BJ (cell line): ENCODE results near the gene SIGLEC12. TPM values are rescaled to one million over a fixed set of nuclear protein-coding genes. Genes with fewer than 3 reads are reported as not detected.
"Not testable (repeated sequence)": the region's sequence is repeated elsewhere in the genome, so short reads cannot be mapped to it uniquely, and the experiment has no call there.

Experiments used
- CTCF ChIA-PET: fragments of 350-600 bp; formaldehyde crosslinking; extraction: SDS; loops from one replicate; lab custom pipeline; 2021; ENCODE audit warnings: antibody characterized with exemption, inconsistent platforms; lab: Yijun Ruan, JAX
- POLR2A ChIA-PET: fragments of 300-600 bp; sonication (Branson Sonifier 250); formaldehyde crosslinking; extraction: SDS; loops from one replicate; lab custom pipeline; 2021; ENCODE audit warnings: antibody characterized with exemption; lab: Charles Lee
- DNase-seq: peaks from one replicate; pipeline ENCODE4 v3.0.0-alpha.2; 2011; ENCODE audit warnings: low read depth
- H3K27me3 ChIP-seq: 2 replicates; pipeline ENCODE4 v1.6.0; 2011; ENCODE audit warnings: low read length; ENCODE audit not compliant: control insufficient read depth, insufficient read depth
- H3K36me3 ChIP-seq: 2 replicates; pipeline ENCODE4 v1.5.1; 2011; ENCODE audit warnings: low read length; ENCODE audit not compliant: control insufficient read depth, insufficient read depth
- H3K4me3 ChIP-seq: 2 replicates; pipeline ENCODE4 v1.5.1; 2011; ENCODE audit warnings: low read depth, mild to moderate bottlenecking, control low read depth, low read length
- polyA plus RNA-seq: library from polyadenylated mRNA; depleted of rRNA; stranded (reverse); fragments of >200 nt; gene quantifications from 2 replicates; pipeline ENCODE4 v1.2.3, GENCODE V29; 2011
- TF ChIP-seq, protein P1 (sequence below): IDR thresholded peaks from 2 replicates; pipeline ENCODE4 v1.5.1; 2011; ENCODE audit warnings: low read depth, mild to moderate bottlenecking, control low read depth, inconsistent platforms, low read length, moderate library complexity; ENCODE audit not compliant: insufficient read depth

Gene SIGLEC12
- polyA plus RNA-seq, 1 experiment, result not detected

DNA sequence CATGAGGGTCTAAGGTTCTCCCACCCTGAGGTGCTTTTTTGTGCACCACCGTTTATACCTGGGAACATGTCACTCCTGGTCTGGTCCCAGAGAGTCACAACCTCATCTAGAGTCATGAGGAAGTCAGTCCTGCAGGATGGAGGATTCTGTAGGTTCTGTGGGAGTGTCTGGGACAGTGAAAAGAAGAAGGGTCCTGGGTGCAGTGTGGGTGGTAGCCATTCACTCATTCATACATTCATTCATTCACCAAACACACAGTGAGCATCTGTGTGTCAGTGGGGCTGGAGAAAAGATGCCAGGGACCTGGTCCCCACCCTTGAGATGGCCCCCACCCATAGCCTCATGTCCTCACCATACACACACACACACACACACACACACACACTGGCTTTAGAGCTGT, 32.0 kb downstream of the SIGLEC12 start:
- H3K36me3 ChIP-seq, result no peaks in the 10 kb centered on the region
- no peak overlapping the region for H3K4me3 ChIP-seq
- TF ChIP-seq, protein P1, sequence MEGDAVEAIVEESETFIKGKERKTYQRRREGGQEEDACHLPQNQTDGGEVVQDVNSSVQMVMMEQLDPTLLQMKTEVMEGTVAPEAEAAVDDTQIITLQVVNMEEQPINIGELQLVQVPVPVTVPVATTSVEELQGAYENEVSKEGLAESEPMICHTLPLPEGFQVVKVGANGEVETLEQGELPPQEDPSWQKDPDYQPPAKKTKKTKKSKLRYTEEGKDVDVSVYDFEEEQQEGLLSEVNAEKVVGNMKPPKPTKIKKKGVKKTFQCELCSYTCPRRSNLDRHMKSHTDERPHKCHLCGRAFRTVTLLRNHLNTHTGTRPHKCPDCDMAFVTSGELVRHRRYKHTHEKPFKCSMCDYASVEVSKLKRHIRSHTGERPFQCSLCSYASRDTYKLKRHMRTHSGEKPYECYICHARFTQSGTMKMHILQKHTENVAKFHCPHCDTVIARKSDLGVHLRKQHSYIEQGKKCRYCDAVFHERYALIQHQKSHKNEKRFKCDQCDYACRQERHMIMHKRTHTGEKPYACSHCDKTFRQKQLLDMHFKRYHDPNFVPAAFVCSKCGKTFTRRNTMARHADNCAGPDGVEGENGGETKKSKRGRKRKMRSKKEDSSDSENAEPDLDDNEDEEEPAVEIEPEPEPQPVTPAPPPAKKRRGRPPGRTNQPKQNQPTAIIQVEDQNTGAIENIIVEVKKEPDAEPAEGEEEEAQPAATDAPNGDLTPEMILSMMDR, result no peak
- no peak for DNase-seq
- no peaks in the 10 kb centered on the region for H3K27me3 ChIP-seq
- CTCF ChIA-PET, result interaction anchor here (1.4 kb wide), 1 partner anchor 187 kb away, joined by 4 read pairs; no protein-coding TSS in a partner anchor
- POLR2A ChIA-PET, result no interaction called here

GRCh38 chr19:51469162-51469561, 32.4 kb downstream of the SIGLEC12 start:
- ChIA-PET POLR2A (no interaction called here), CTCF (interaction anchor here (0.8 to 1.4 kb wide), 2 partner anchors 14 to 188 kb away, joined by 3 to 4 read pairs; no protein-coding TSS in a partner anchor)
- Histone ChIP-seq H3K36me3 (no peaks in the 10 kb centered on the region), H3K27me3 (no peaks in the 10 kb centered on the region), H3K4me3 (no peak overlapping the region)
- TF ChIP-seq, protein P1, result no peak
- DNase-seq, result no peak

- H3K36me3 ChIP-seq, result no peaks in the 10 kb centered on the region
- H3K4me3 ChIP-seq, result no peak overlapping the region
- no peaks in the 10 kb centered on the region for H3K27me3 ChIP-seq
- TF ChIP-seq, protein P1, result no peak
- POLR2A ChIA-PET, result no interaction called here
- CTCF ChIA-PET, result interaction anchor here (0.8 to 1.4 kb wide), 2 partner anchors 15 to 188 kb away, joined by 3 to 4 read pairs; no protein-coding TSS in a partner anchor
- DNase-seq, result no peak
Measured at GRCh38 chr19:51468545-51468920, 33.1 kb downstream of the SIGLEC12 start.

DNA sequence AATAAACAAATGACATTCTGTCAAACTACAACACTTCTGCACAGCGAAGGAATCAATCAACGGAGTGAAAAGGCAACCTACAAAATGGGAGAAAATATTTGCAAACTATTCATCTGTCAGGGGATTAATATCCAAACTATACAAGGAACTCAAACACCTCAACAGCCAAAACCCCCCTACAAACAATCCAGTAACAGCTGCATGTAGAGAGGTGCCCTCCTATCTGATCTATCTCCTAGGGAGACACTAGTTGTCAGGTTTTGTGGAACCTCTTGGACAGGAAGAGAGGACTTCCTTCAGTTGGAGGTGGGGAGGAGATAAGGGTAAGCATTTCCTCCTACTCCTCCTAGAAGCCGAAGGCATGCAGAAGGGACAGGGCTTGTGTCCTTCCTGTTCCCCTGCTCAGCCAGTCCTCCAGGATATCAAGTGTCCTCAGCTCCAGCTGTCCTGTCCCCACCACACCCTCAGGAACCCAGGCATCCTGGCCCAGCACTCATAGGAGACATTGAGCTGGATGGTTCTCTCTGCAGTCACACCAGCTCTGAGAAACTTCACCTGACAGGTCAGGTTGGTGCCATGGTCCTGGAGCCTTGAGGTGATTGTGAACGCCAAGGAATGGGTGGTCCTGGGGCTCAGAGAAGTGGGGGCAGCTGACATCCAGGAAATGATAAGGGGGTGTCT, 33.6 kb downstream of the SIGLEC12 start:
- POLR2A ChIA-PET, result no interaction called here
- CTCF ChIA-PET, result interaction anchor here (0.7 to 1.4 kb wide), 3 partner anchors 15 to 189 kb away, joined by 3 to 4 read pairs (median 3); no protein-coding TSS in a partner anchor
- no peaks in the 10 kb centered on the region for H3K36me3 ChIP-seq

DNA sequence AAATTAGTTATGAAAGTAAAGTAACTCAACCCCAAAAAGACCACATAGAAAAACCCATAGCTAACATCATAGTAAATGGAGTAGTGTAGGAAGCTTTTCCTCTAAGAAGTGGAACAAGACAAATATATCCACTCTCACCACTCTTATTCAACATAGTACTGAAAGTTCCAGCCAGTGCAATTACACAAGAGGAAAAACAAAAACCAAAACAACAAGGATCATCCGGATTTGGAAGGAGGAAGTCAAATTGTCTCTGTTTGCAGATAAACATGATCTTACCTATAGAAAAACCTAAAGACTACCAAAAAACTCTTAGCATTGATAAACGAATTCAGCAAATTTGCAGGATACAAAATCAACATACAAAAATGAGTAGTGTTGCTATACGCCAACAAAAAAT, 34.9 kb downstream of the SIGLEC12 start:
- ChIA-PET POLR2A (interaction anchor here (0.6 kb wide), 1 partner anchor 46 kb away, joined by 3 read pairs; no protein-coding TSS in a partner anchor), CTCF (interaction anchor here (0.7 to 1.2 kb wide), 2 partner anchors 8 to 152 kb away, joined by 3 read pairs; no protein-coding TSS in a partner anchor)
- no peak for DNase-seq
- Histone ChIP-seq H3K27me3 (no peaks in the 10 kb centered on the region; the same call in 1 of the 2 replicates), H3K4me3 (no peak overlapping the region), H3K36me3 (no peaks in the 10 kb centered on the region)
- TF ChIP-seq, protein P1, result no peak

More for the DNA sequence above, 33.6 kb downstream of the SIGLEC12 start:
- Histone ChIP-seq H3K4me3 (no peak overlapping the region), H3K27me3 (no peaks in the 10 kb centered on the region; the same call in 1 of the 2 replicates)
- TF ChIP-seq, protein P1, result no peak
- DNase-seq, result no peak

DNA sequence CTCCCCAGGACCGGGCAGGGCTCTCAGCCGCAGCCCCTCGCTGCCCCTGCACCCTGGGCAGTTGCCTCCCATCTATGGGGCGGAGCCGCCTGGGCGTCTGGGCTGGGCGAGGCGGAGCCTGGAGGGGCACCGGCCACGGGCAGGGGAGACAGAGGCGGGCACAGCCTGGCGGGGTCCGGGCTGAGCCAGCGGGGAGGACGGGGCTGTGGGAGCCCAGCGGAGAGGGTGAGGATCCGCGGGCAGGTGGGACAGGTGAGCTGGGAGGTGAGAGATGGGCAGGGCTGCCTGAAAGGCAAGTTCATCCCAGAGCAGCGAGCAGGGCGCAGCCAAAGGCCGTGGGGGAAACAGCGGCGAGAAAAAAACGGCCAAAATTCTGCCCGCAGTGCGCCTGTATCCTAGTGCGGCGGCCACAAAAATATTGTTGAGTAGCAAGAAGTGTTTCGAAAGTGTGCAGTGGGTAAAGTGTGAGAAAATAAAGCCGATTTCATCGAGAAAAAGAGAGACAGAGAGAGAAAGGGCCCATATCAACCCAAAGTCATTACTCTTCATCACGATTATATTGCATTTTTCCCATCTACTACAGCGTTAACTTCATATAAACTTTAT, 37.5 kb downstream of the SIGLEC12 start:
- H3K27me3 ChIP-seq, POLR2A ChIA-PET, H3K36me3 ChIP-seq, H3K4me3 ChIP-seq, DNase-seq, CTCF ChIA-PET: not testable (repeated sequence)
